Motor neuron (in vitro differentiated cells): ENCODE results near the gene PDS5A. TPM values are rescaled to one million over a fixed set of nuclear protein-coding genes. Genes with fewer than 3 reads are reported as not detected.
"Not testable (repeated sequence)": the region's sequence is repeated elsewhere in the genome, so short reads cannot be mapped to it uniquely, and the experiment has no call there.

Experiments used
- ATAC-seq, 8 experiments: fragments of 200-7000 bp; cut with Tn5 transposase; replicated peaks in 6 of 8; 2 replicates each; pipeline ENCODE4 v1.8.0; 2021; ENCODE audit warnings: mild to moderate bottlenecking in 8 of 8, moderate library complexity in 8 of 8
- H3K27ac ChIP-seq, 2 donors: fragments of 250-450 bp; sonication (Bioruptor Pico); 2 replicates each; pipeline ENCODE4 v1.9.0; 2021; ENCODE audit warnings: antibody characterized with exemption in 2 of 2, mild to moderate bottlenecking in 2 of 2, moderate library complexity in 1 of 2
- H3K4me1 ChIP-seq, 2 donors: fragments of 250-450 bp; sonication (Bioruptor Pico); replicated peaks in 1 of 2; 2 replicates each; pipeline ENCODE4 v1.6.1; 2021; ENCODE audit warnings: antibody characterized with exemption in 2 of 2, mild to moderate bottlenecking in 2 of 2, moderate library complexity in 1 of 2
- H3K4me3 ChIP-seq, 5 donors: fragments of 250-450 bp; sonication (Bioruptor Pico); 2 replicates each; pipeline ENCODE4 v1.9.0; 2021; ENCODE audit warnings: antibody characterized with exemption in 5 of 5, mild to moderate bottlenecking in 5 of 5, moderate library complexity in 4 of 5
- WGBS, 10 experiments: fragments of 450-650 bp; shearing (Covaris generic); methylation state at CpG; one replicate each; pipeline ENCODE4 v1.0.0; 2022; 5-methylcytosine and 5-hydroxymethylcytosine counted together
- in situ Hi-C, 9 experiments: fragments of 400-800 bp; cut with MboI; loops; one replicate each; pipeline ENCODE4 v1.15.0; 2021; ENCODE audit warnings: low sequenced_read_pairs in 9 of 9, low pct_unique_long_range_greater_than_20kb in 2 of 9; ENCODE audit not compliant: unreplicated experiment in 9 of 9
- total RNA-seq, 8 experiments: library from RNA; unstranded; fragments of 300-600 nt; gene quantifications; 2 replicates each; pipeline versions ENCODE4 v1.2.3 to v1.2.4, GENCODE V29; 2022

Gene PDS5A
- total RNA-seq, 8 experiments from 2014 or later, result 25.4 to 88.3 (median 38.0) TPM

GRCh38 chr4:39873823-39874222 lies 103.9 kb downstream of the PDS5A start:
- WGBS, 10 experiments, result 70 to 100% (median 100%) methylated on average over 1 to 2 of the region's 2 CpGs; no CpG with 5 or more reads in 3 of the 10 experiments
- H3K27ac ChIP-seq, result no peak overlapping the region
- no peak overlapping the region for H3K4me3 ChIP-seq
- in situ Hi-C loops, result no loop called here
- ATAC-seq, result no peak
- no peaks in the 10 kb centered on the region for H3K4me1 ChIP-seq

GRCh38 chr4:39865280-39865679 lies 112.4 kb downstream of the PDS5A start:
- no peak overlapping the region for H3K27ac ChIP-seq
- 90 to 100% (median 100%) methylated on average over 1 to 3 of the region's 3 CpGs; no CpG with 5 or more reads in 1 of the 10 experiments for WGBS, 10 experiments
- no peak overlapping the region for H3K4me3 ChIP-seq
- in situ Hi-C loops, result no loop called here
- ATAC-seq, result no peak
- no peaks in the 10 kb centered on the region for H3K4me1 ChIP-seq

GRCh38 chr4:39864391-39864790 lies 113.3 kb downstream of the PDS5A start:
- Histone ChIP-seq H3K27ac (no peak overlapping the region), H3K4me1 (no peaks in the 10 kb centered on the region), H3K4me3 (no peak overlapping the region)
- 45 to 100% (median 87%) methylated on average over 1 to 6 of the region's 6 CpGs for WGBS, 10 experiments
- in situ Hi-C loops, result no loop called here
- peak in 5 of 8 experiments; percentile 36 to 98 (median 79) for ATAC-seq

GRCh38 chr4:39860804-39861203 lies 116.9 kb downstream of the PDS5A start:
- 80 to 100% (median 95%) methylated on average over 1 to 6 of the region's 6 CpGs; no CpG with 5 or more reads in 1 of the 10 experiments for WGBS, 10 experiments
- ATAC-seq, result no peak
- Histone ChIP-seq H3K4me1 (no peaks in the 10 kb centered on the region), H3K27ac (no peak overlapping the region), H3K4me3 (no peak overlapping the region)
- in situ Hi-C loops, result no loop called here

GRCh38 chr4:39855909-39856512 lies 121.7 kb downstream of the PDS5A start:
- Histone ChIP-seq H3K4me1 (no peaks in the 10 kb centered on the region), H3K27ac (no peak overlapping the region), H3K4me3 (no peak overlapping the region)
- WGBS, 10 experiments, result 50 to 100% (median 100%) methylated on average over 1 of the region's 1 CpG; no CpG with 5 or more reads in 1 of the 10 experiments
- in situ Hi-C loops, result no loop called here
- no peak for ATAC-seq

- no peak overlapping the region for H3K4me3 ChIP-seq
- no peak for ATAC-seq
- no peaks in the 10 kb centered on the region for H3K4me1 ChIP-seq
- in situ Hi-C loops, result no loop called here
- H3K27ac ChIP-seq, result no peak overlapping the region
- WGBS, 10 experiments, result 63 to 100% (median 92%) methylated on average over 2 to 4 of the region's 4 CpGs
Measured at GRCh38 chr4:39852636-39853035, 125.1 kb downstream of the PDS5A start.

- in situ Hi-C loops, result no loop called here
- Histone ChIP-seq H3K4me3 (no peak overlapping the region), H3K27ac (no peak overlapping the region), H3K4me1 (no peaks in the 10 kb centered on the region)
- no peak for ATAC-seq
Measured at GRCh38 chr4:39850727-39851126, 127.0 kb downstream of the PDS5A start.

GRCh38 chr4:39846705-39847104 lies 131.0 kb downstream of the PDS5A start:
- 45 to 100% (median 95%) methylated on average over 1 of the region's 1 CpG; no CpG with 5 or more reads in 2 of the 10 experiments for WGBS, 10 experiments
- H3K4me1 ChIP-seq, result no peaks in the 10 kb centered on the region
- in situ Hi-C loops, result no loop called here
- no peak for ATAC-seq
- H3K4me3 ChIP-seq, result no peak overlapping the region
- H3K27ac ChIP-seq, result no peak overlapping the region

- WGBS, 10 experiments, result 0 to 93% (median 77%) methylated on average over 1 to 8 of the region's 12 CpGs; no CpG with 5 or more reads in 2 of the 10 experiments
- peak in 3 of 8 experiments; percentile 78 to 84 (median 82) for ATAC-seq
- Histone ChIP-seq H3K27ac (no peak overlapping the region), H3K4me3 (no peak overlapping the region), H3K4me1 (no peaks in the 10 kb centered on the region)
- in situ Hi-C loops, result no loop called here
Measured at GRCh38 chr4:39846120-39846519, 131.6 kb downstream of the PDS5A start.

GRCh38 chr4:39841894-39842293 lies 135.8 kb downstream of the PDS5A start:
- no peak for ATAC-seq
- Histone ChIP-seq H3K4me1 (no peaks in the 10 kb centered on the region), H3K4me3 (no peak overlapping the region), H3K27ac (no peak overlapping the region)
- in situ Hi-C loops, result no loop called here
- WGBS, 10 experiments, result 71 to 100% (median 91%) methylated on average over 1 to 3 of the region's 3 CpGs; no CpG with 5 or more reads in 1 of the 10 experiments

GRCh38 chr4:39840516-39840915 lies 137.2 kb downstream of the PDS5A start:
- in situ Hi-C loops, H3K27ac ChIP-seq, H3K4me1 ChIP-seq, ATAC-seq, H3K4me3 ChIP-seq: not testable (repeated sequence)
- 89 to 100% (median 92%) methylated on average over 2 to 11 of the region's 14 CpGs; no CpG with 5 or more reads in 6 of the 10 experiments for WGBS, 10 experiments

- Histone ChIP-seq H3K4me1 (no peaks in the 10 kb centered on the region), H3K4me3 (no peak overlapping the region), H3K27ac (no peak overlapping the region)
- no peak for ATAC-seq
- WGBS, 10 experiments, result 88 to 100% (median 93%) methylated on average over 2 to 8 of the region's 9 CpGs; no CpG with 5 or more reads in 3 of the 10 experiments
- in situ Hi-C loops, result no loop called here
Measured at GRCh38 chr4:39840027-39840426, 137.7 kb downstream of the PDS5A start.

GRCh38 chr4:39838431-39838830 lies 139.3 kb downstream of the PDS5A start:
- ATAC-seq, H3K4me3 ChIP-seq, in situ Hi-C loops, H3K27ac ChIP-seq, H3K4me1 ChIP-seq: not testable (repeated sequence)
- 93 to 100% (median 100%) methylated on average over 1 to 11 of the region's 11 CpGs; no CpG with 5 or more reads in 3 of the 10 experiments for WGBS, 10 experiments

- H3K4me1 ChIP-seq, result no peaks in the 10 kb centered on the region
- 86 to 100% (median 100%) methylated on average over 1 of the region's 1 CpG; no CpG with 5 or more reads in 4 of the 10 experiments for WGBS, 10 experiments
- in situ Hi-C loops, result no loop called here
- ATAC-seq, result no peak
- no peak overlapping the region for H3K4me3 ChIP-seq
- no peak overlapping the region for H3K27ac ChIP-seq
Measured at GRCh38 chr4:39834269-39834668, 143.4 kb downstream of the PDS5A start.
